Stimulated activated naive B cell treated with anti-CD40 and anti-IgM and Interleukin-4, amounts not matched to agents 10 μg/mL and 1 μg/mL and 100 μg/mL, for 72 hours (primary cell): ENCODE data around the gene COCH.

Source experiments
- ATAC-seq, 2 donors: fragments of 150-1000 bp; cut with Tn5 transposase; replicated peaks; 2 replicates each; pipeline ENCODE4 v1.10.0; 2021; ENCODE audit warnings: moderate library complexity in 1 of 2
- DNase-seq: peaks from one replicate; pipeline ENCODE4 v3.0.0; 2021
- H3K27ac Mint-ChIP-seq: one replicate; pipeline ENCODE4 v1.8.0; 2022; ENCODE audit warnings: mild to moderate bottlenecking, mixed read lengths
- H3K27me3 Mint-ChIP-seq, 2 donors: one replicate each; pipeline ENCODE4 v1.8.0; 2022; ENCODE audit warnings: mixed read lengths in 2 of 2
- H3K36me3 Mint-ChIP-seq, 2 donors: one replicate each; pipeline ENCODE4 v1.8.0; 2022; ENCODE audit warnings: mixed read lengths in 2 of 2, mild to moderate bottlenecking in 1 of 2
- H3K4me1 Mint-ChIP-seq, 2 donors: one replicate each; pipeline ENCODE4 v1.8.0; 2022; ENCODE audit warnings: mixed read lengths in 2 of 2, mild to moderate bottlenecking in 1 of 2
- H3K4me3 Mint-ChIP-seq, 2 donors: one replicate each; pipeline ENCODE4 v1.8.0; 2022; ENCODE audit warnings: mild to moderate bottlenecking in 2 of 2, mixed read lengths in 2 of 2, moderate library complexity in 1 of 2
- H3K9me3 Mint-ChIP-seq, 2 donors: one replicate each; pipeline ENCODE4 v1.8.0; 2022; ENCODE audit warnings: mixed read lengths in 2 of 2, mild to moderate bottlenecking in 1 of 2

Gene COCH

GRCh38 chr14:30874120-30874998 is at the start of gene COCH:
Gene COCH (plus strand): TSS chr14:30874559. CDS start chr14:30874939, 380 bp downstream.
- H3K9me3 Mint-ChIP-seq, result no peaks in the 10 kb centered on the region
- peaks cover 0 to 2% of the 10 kb centered on the region in 2 donors for H3K36me3 Mint-ChIP-seq
- peak within 1 kb of the TSS; percentile 65 for H3K27ac Mint-ChIP-seq
- peak within 1 kb of the TSS; percentile 91 to 96 for H3K4me3 Mint-ChIP-seq
- H3K27me3 Mint-ChIP-seq, result peaks cover 28 to 32% of the 10 kb centered on the region in 2 donors
- DNase-seq (peak; percentile 55), ATAC-seq (peak; percentile 78 to 80)
- H3K4me1 Mint-ChIP-seq, result peaks cover 14 to 30% of the 10 kb centered on the region in 2 donors

- Mint-ChIP-seq H3K9me3 (peaks cover 10 to 13% of the 10 kb centered on the region in 2 donors), H3K27ac (no peak overlapping the region), H3K27me3 (peaks cover 5 to 19% of the 10 kb centered on the region in 2 donors), H3K4me1 (no peaks in the 10 kb centered on the region), H3K36me3 (peaks cover 0 to 6% of the 10 kb centered on the region in 2 donors), H3K4me3 (no peak overlapping the region)
- no peak for ATAC-seq
- DNase-seq, result no peak
These were observed 48.3 kb upstream of the COCH start for GRCh38 chr14:30826070-30826469.

GRCh38 chr14:30829853-30830252 is 44.5 kb upstream of the COCH start:
- Mint-ChIP-seq H3K27me3 (peaks cover 1 to 2% of the 10 kb centered on the region in 2 donors), H3K4me3 (no peak overlapping the region), H3K9me3 (peaks cover 17 to 22% of the 10 kb centered on the region in 2 donors), H3K4me1 (no peaks in the 10 kb centered on the region), H3K36me3 (peaks cover 6 to 7% of the 10 kb centered on the region in 2 donors), H3K27ac (no peak overlapping the region)
- DNase-seq (no peak), ATAC-seq (no peak)

GRCh38 chr14:30834353-30834752 is 40.0 kb upstream of the COCH start:
- H3K4me3 Mint-ChIP-seq, result no peak overlapping the region
- H3K27me3 Mint-ChIP-seq, result no peaks in the 10 kb centered on the region
- no peak for ATAC-seq
- no peaks in the 10 kb centered on the region for H3K4me1 Mint-ChIP-seq
- H3K9me3 Mint-ChIP-seq, result peaks cover 15 to 18% of the 10 kb centered on the region in 2 donors
- H3K27ac Mint-ChIP-seq, result no peak overlapping the region
- peaks cover 8 to 12% of the 10 kb centered on the region in 2 donors for H3K36me3 Mint-ChIP-seq
- no peak for DNase-seq

GRCh38 chr14:30838351-30838750 is 36.0 kb upstream of the COCH start:
- no peak overlapping the region for H3K4me3 Mint-ChIP-seq
- ATAC-seq, result no peak
- DNase-seq, result no peak
- peaks cover 0 to 2% of the 10 kb centered on the region in 2 donors for H3K4me1 Mint-ChIP-seq
- peaks cover 8 to 12% of the 10 kb centered on the region in 2 donors for H3K36me3 Mint-ChIP-seq
- H3K27me3 Mint-ChIP-seq, result no peaks in the 10 kb centered on the region
- H3K27ac Mint-ChIP-seq, result no peak overlapping the region
- peaks cover 15 to 16% of the 10 kb centered on the region in 2 donors for H3K9me3 Mint-ChIP-seq

GRCh38 chr14:30840086-30840779 is 34.1 kb upstream of the COCH start:
- no peak overlapping the region for H3K4me3 Mint-ChIP-seq
- peaks cover 0 to 5% of the 10 kb centered on the region in 2 donors for H3K9me3 Mint-ChIP-seq
- peaks cover 0 to 2% of the 10 kb centered on the region in 2 donors for H3K4me1 Mint-ChIP-seq
- DNase-seq (no peak), ATAC-seq (no peak)
- peaks cover under 1 to 1% of the 10 kb centered on the region in 2 donors for H3K36me3 Mint-ChIP-seq
- no peak overlapping the region for H3K27ac Mint-ChIP-seq
- H3K27me3 Mint-ChIP-seq, result peaks cover 4 to 12% of the 10 kb centered on the region in 2 donors

GRCh38 chr14:30842431-30842830 is 31.9 kb upstream of the COCH start:
- Mint-ChIP-seq H3K4me1 (peaks cover 0 to 2% of the 10 kb centered on the region in 2 donors), H3K27me3 (peaks cover 12 to 22% of the 10 kb centered on the region in 2 donors), H3K4me3 (no peak overlapping the region), H3K27ac (no peak overlapping the region), H3K36me3 (no peaks in the 10 kb centered on the region), H3K9me3 (peaks cover 0 to 3% of the 10 kb centered on the region in 2 donors)
- DNase-seq (no peak), ATAC-seq (no peak)

- Mint-ChIP-seq H3K27ac (peak overlapping the region; percentile 1), H3K27me3 (peaks cover 27 to 48% of the 10 kb centered on the region in 2 donors)
- no peak for DNase-seq
These were observed 25.7 kb upstream of the COCH start for GRCh38 chr14:30848449-30849240.

GRCh38 chr14:30849354-30849753 is 25.0 kb upstream of the COCH start:
- ATAC-seq (peak; percentile 79 to 82), DNase-seq (peak; percentile 20)
- Mint-ChIP-seq H3K36me3 (no peaks in the 10 kb centered on the region), H3K4me3 (peak overlapping the region in 1 of 2 donors; percentile 48), H3K4me1 (peaks cover 18% of the 10 kb centered on the region in 2 donors), H3K27me3 (peaks cover 23 to 44% of the 10 kb centered on the region in 2 donors), H3K9me3 (peaks cover 0 to under 1% of the 10 kb centered on the region in 2 donors), H3K27ac (peak overlapping the region; percentile 33)

More at GRCh38 chr14:30848449-30849240, 25.7 kb upstream of the COCH start:
- no peaks in the 10 kb centered on the region for H3K36me3 Mint-ChIP-seq
- peaks cover 0 to 3% of the 10 kb centered on the region in 2 donors for H3K9me3 Mint-ChIP-seq
- ATAC-seq, result peak; percentile 38 to 41
- peaks cover 15 to 17% of the 10 kb centered on the region in 2 donors for H3K4me1 Mint-ChIP-seq
- no peak overlapping the region for H3K4me3 Mint-ChIP-seq

- H3K27ac Mint-ChIP-seq, result no peak overlapping the region
- ATAC-seq, result no peak
- peaks cover 22 to 43% of the 10 kb centered on the region in 2 donors for H3K27me3 Mint-ChIP-seq
- H3K4me3 Mint-ChIP-seq, result no peak overlapping the region
- no peak for DNase-seq
- H3K36me3 Mint-ChIP-seq, result peaks cover 0 to 1% of the 10 kb centered on the region in 2 donors
- peaks cover 0 to 2% of the 10 kb centered on the region in 2 donors for H3K9me3 Mint-ChIP-seq
- H3K4me1 Mint-ChIP-seq, result peaks cover 22 to 24% of the 10 kb centered on the region in 2 donors
These were observed 24.4 kb upstream of the COCH start for GRCh38 chr14:30849983-30850382.

- peaks cover 7 to 22% of the 10 kb centered on the region in 2 donors for H3K27me3 Mint-ChIP-seq
- H3K4me3 Mint-ChIP-seq, result no peak overlapping the region
- DNase-seq (no peak), ATAC-seq (no peak)
- peaks cover 5 to 6% of the 10 kb centered on the region in 2 donors for H3K9me3 Mint-ChIP-seq
- H3K4me1 Mint-ChIP-seq, result peaks cover 30 to 35% of the 10 kb centered on the region in 2 donors
- no peak overlapping the region for H3K27ac Mint-ChIP-seq
- H3K36me3 Mint-ChIP-seq, result peaks cover 1 to 7% of the 10 kb centered on the region in 2 donors
These were observed 20.4 kb upstream of the COCH start for GRCh38 chr14:30853946-30854345.

- peaks cover 1 to 7% of the 10 kb centered on the region in 2 donors for H3K36me3 Mint-ChIP-seq
- H3K27me3 Mint-ChIP-seq, result peaks cover 3 to 16% of the 10 kb centered on the region in 2 donors
- H3K9me3 Mint-ChIP-seq, result peaks cover 5 to 6% of the 10 kb centered on the region in 2 donors
- no peak for DNase-seq
- peak; percentile 35 to 38 for ATAC-seq
- peaks cover 26 to 30% of the 10 kb centered on the region in 2 donors for H3K4me1 Mint-ChIP-seq
- H3K4me3 Mint-ChIP-seq, result no peak overlapping the region
- H3K27ac Mint-ChIP-seq, result no peak overlapping the region
These were observed 19.9 kb upstream of the COCH start for GRCh38 chr14:30854492-30854891.

- ATAC-seq (peak; percentile 87 to 89), DNase-seq (peak; percentile 76)
- Mint-ChIP-seq H3K4me1 (peaks cover 20 to 25% of the 10 kb centered on the region in 2 donors), H3K36me3 (peaks cover 1 to 7% of the 10 kb centered on the region in 2 donors), H3K4me3 (peak overlapping the region; percentile 9 to 46), H3K27me3 (peaks cover 2 to 11% of the 10 kb centered on the region in 2 donors), H3K9me3 (peaks cover 5 to 6% of the 10 kb centered on the region in 2 donors), H3K27ac (peak overlapping the region; percentile 93)
These were observed 18.9 kb upstream of the COCH start for GRCh38 chr14:30855345-30856037.
